Measurements from ENCODE around the gene KY. TPM values are rescaled to one million over a fixed set of nuclear protein-coding genes. Genes with fewer than 3 reads are reported as not detected.
"Not testable (repeated sequence)": the region's sequence is repeated elsewhere in the genome, so short reads cannot be mapped to it uniquely, and the experiment has no call there.

Gene KY
- total RNA-seq, 1 donor = 10.5 TPM

- no peak for DNase-seq (ENCODE audit: low read depth)
- TF ChIP-seq CTCF (IDR thresholded peaks at IDR 0.05; ENCODE audit: insufficient read depth, low read length) = no peak
- H3K4me3 ChIP-seq (ENCODE audit: low read depth, low read length) = no peak overlapping the region
Observed at GRCh38 chr3:134576831-134577230, 74.0 kb downstream of the KY start.

- DNase-seq (ENCODE audit: low read depth) = no peak
- no peak for TF ChIP-seq CTCF (IDR thresholded peaks at IDR 0.05; ENCODE audit: insufficient read depth, low read length)
- H3K4me3 ChIP-seq (ENCODE audit: low read depth, low read length) = no peak overlapping the region
Observed at GRCh38 chr3:134576426-134576825, 74.4 kb downstream of the KY start.

- not testable (repeated sequence) for DNase-seq (ENCODE audit: low read depth); H3K4me3 ChIP-seq (ENCODE audit: low read depth, low read length)
Observed at GRCh38 chr3:134569899-134570298, 80.9 kb downstream of the KY start.

- no peak overlapping the region for H3K4me3 ChIP-seq (ENCODE audit: low read depth, low read length)
- TF ChIP-seq CTCF (IDR thresholded peaks at IDR 0.05; ENCODE audit: insufficient read depth, low read length) = no peak
- DNase-seq (ENCODE audit: low read depth) = no peak
Observed at GRCh38 chr3:134568790-134569189, 82.0 kb downstream of the KY start.

- DNase-seq (ENCODE audit: low read depth) = no peak
- TF ChIP-seq CTCF (IDR thresholded peaks at IDR 0.05; ENCODE audit: insufficient read depth, low read length) = no peak
- no peak overlapping the region for H3K4me3 ChIP-seq (ENCODE audit: low read depth, low read length)
Observed at GRCh38 chr3:134567605-134568004, 83.2 kb downstream of the KY start.

GRCh38 chr3:134564991-134565390 is 85.8 kb downstream of the KY start:
- no peak for TF ChIP-seq CTCF (IDR thresholded peaks at IDR 0.05; ENCODE audit: insufficient read depth, low read length)
- DNase-seq (ENCODE audit: low read depth) = no peak
- H3K4me3 ChIP-seq (ENCODE audit: low read depth, low read length) = no peak overlapping the region

GRCh38 chr3:134563601-134564000 is 87.2 kb downstream of the KY start:
- peak; percentile 7 for DNase-seq (ENCODE audit: low read depth)
- no peak overlapping the region for H3K4me3 ChIP-seq (ENCODE audit: low read depth, low read length)
- no peak for TF ChIP-seq CTCF (IDR thresholded peaks at IDR 0.05; ENCODE audit: insufficient read depth, low read length)

All from fibroblast of the aortic adventitia (primary cell).